Esophagus squamous epithelium (tissue), 5 donors: ENCODE measurements around the gene PCDHA4. TPM values are rescaled to one million over a fixed set of nuclear protein-coding genes. Genes with fewer than 3 reads are reported as not detected.

Source experiments
- DNase-seq: peaks from one replicate; lab custom pipeline; 2025; lab: John Stamatoyannopoulos, UW
- H3K27ac ChIP-seq, 4 donors: fragments of 200-600 bp; sonication (generic); one replicate each; pipeline ENCODE4 v1.5.1; 2016 to 2019; ENCODE audit warnings: mild to moderate bottlenecking in 1 of 4
- H3K27me3 ChIP-seq, 4 donors: fragments of 200-600 bp; sonication (generic); 1 replicate in 3 of 4; 2 replicates in 1 of 4; pipeline versions ENCODE4 v1.5.1 to v1.6.0; 2017 to 2021; ENCODE audit warnings: antibody characterized with exemption in 1 of 4
- H3K36me3 ChIP-seq, 3 donors: fragments of 200-600 bp; sonication (generic); one replicate each; pipeline ENCODE4 v1.5.1; 2016 to 2019
- H3K4me1 ChIP-seq, 3 donors: fragments of 200-600 bp; sonication (generic); one replicate each; pipeline ENCODE4 v1.5.1; 2017 to 2019
- H3K4me3 ChIP-seq, 4 donors: fragments of 200-600 bp; sonication (generic); 1 replicate in 3 of 4; 2 replicates in 1 of 4; pipeline ENCODE4 v1.5.1; 2016 to 2019; ENCODE audit warnings: mild to moderate bottlenecking in 2 of 4, moderate library complexity in 1 of 4
- H3K9me3 ChIP-seq, 3 donors: fragments of 200-600 bp; sonication (generic); one replicate each; pipeline ENCODE4 v1.5.1; 2016 to 2019
- CTCF ChIP-seq, 6 experiments: fragments of 450-650 bp in 4 of 6; fragments of 200-600 bp in 2 of 6; sonication (generic) in 2 of 6; IDR thresholded peaks; one replicate each; pipeline ENCODE4 v1.5.1; 2016 to 2019; ENCODE audit warnings: antibody characterized with exemption in 6 of 6, mild to moderate bottlenecking in 4 of 6, moderate library complexity in 4 of 6
- POLR2A ChIP-seq, 4 donors: fragments of 450-650 bp; IDR thresholded peaks; one replicate each; pipeline ENCODE4 v1.6.1; 2017; ENCODE audit warnings: antibody characterized with exemption in 4 of 4, mild to moderate bottlenecking in 4 of 4, moderate library complexity in 3 of 4
- WGBS, 2 donors: methylation state at CpG; one replicate each; pipeline ENCODE4 v1.1.5; 2018; 5-methylcytosine and 5-hydroxymethylcytosine counted together
- intact Hi-C: fragments of 100-400 bp; cut with DNase I; formaldehyde crosslinking; loops from one replicate; pipeline ENCODE4 v1.15.0; 2022
- total RNA-seq, 4 donors: library from RNA; depleted of rRNA; stranded (reverse); fragments of >200 nt; gene quantifications; one replicate each; pipeline ENCODE4 v1.1.0, GENCODE V29; 2016
- donor health status: DM: yes; HTN: yes; CAD: no.

Gene PCDHA4
- total RNA-seq, 4 donors from 2014 or later: 0.18 to 0.38 (median 0.27) TPM

- no peak for TF ChIP-seq CTCF (IDR thresholded peaks at IDR 0.05)
- TF ChIP-seq POLR2A (IDR thresholded peaks at IDR 0.05): no peak
- intact Hi-C loops: no loop called here
- H3K4me3 ChIP-seq: peak within 1 kb of the TSS in 1 of 4 donors; percentile 24
- 26 to 40% methylated on average over 31 to 38 of the region's 44 CpGs for WGBS, 2 donors
- H3K36me3 ChIP-seq: no peaks in the 10 kb centered on the region
- no peak for DNase-seq
- peaks cover 0 to 40% (median 0%) of the 10 kb centered on the region in 4 donors for H3K27me3 ChIP-seq
- H3K4me1 ChIP-seq: no peaks in the 10 kb centered on the region
- H3K27ac ChIP-seq: no peak within 1 kb of the TSS
- H3K9me3 ChIP-seq: peaks cover 0 to 40% (median 24%) of the 10 kb centered on the region in 3 donors
Measured at GRCh38 chr5:140855772-140856674, 49.2 kb downstream of the PCDHA4 start, which contains the start of gene PCDHA10. TSS of gene PCDHA10 (plus strand) at chr5:140855897. CDS start at chr5:140856049, 152 bp downstream.

- Histone ChIP-seq H3K27ac (no peak overlapping the region), H3K4me1 (no peaks in the 10 kb centered on the region), H3K9me3 (peaks cover 0 to 51% (median 22%) of the 10 kb centered on the region in 3 donors), H3K27me3 (peaks cover 0 to 46% (median 0%) of the 10 kb centered on the region in 4 donors), H3K36me3 (no peaks in the 10 kb centered on the region), H3K4me3 (no peak overlapping the region)
- intact Hi-C loops: no loop called here
- 72 to 79% methylated on average over 22 to 23 of the region's 94 CpGs for WGBS, 2 donors
- TF ChIP-seq POLR2A (IDR thresholded peaks at IDR 0.05) (no peak), CTCF (IDR thresholded peaks at IDR 0.05) (no peak)
- DNase-seq: no peak
Measured at GRCh38 chr5:140857177-140857986, 50.5 kb downstream of the PCDHA4 start.

DNA sequence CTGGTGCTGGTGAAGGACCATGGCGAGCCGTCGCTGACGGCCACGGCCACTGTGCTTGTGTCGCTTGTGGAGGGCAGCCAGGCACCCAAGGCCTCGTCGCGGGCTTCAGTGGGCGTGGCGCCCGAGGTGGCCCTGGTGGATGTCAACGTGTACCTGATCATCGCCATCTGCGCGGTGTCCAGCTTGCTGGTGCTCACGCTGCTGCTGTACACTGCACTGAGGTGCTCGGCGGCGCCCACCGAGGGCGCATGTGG lies 51.0 kb downstream of the PCDHA4 start:
- intact Hi-C loops: no loop called here
- WGBS, 2 donors: 67% methylated on average over 1 of the region's 22 CpGs; no CpG with 5 or more reads in 1 of the 2 donors
- Histone ChIP-seq H3K9me3 (peaks cover 0 to 54% (median 27%) of the 10 kb centered on the region in 3 donors), H3K36me3 (no peaks in the 10 kb centered on the region), H3K27me3 (peaks cover 0 to 47% (median 0%) of the 10 kb centered on the region in 4 donors), H3K4me1 (no peaks in the 10 kb centered on the region), H3K27ac (no peak overlapping the region), H3K4me3 (no peak overlapping the region)
- no peak for DNase-seq
- no peak for TF ChIP-seq CTCF (IDR thresholded peaks at IDR 0.05)
- no peak for TF ChIP-seq POLR2A (IDR thresholded peaks at IDR 0.05)

- no peak overlapping the region for H3K27ac ChIP-seq
- H3K4me1 ChIP-seq: no peaks in the 10 kb centered on the region
- no peak overlapping the region for H3K4me3 ChIP-seq
- TF ChIP-seq CTCF (IDR thresholded peaks at IDR 0.05) (no peak), POLR2A (IDR thresholded peaks at IDR 0.05) (no peak)
- H3K27me3 ChIP-seq: peaks cover 0 to 22% (median 0%) of the 10 kb centered on the region in 4 donors
- DNase-seq: no peak
- intact Hi-C loops: no loop called here
- 58 to 73% methylated on average over 35 to 54 of the region's 76 CpGs for WGBS, 2 donors
- H3K36me3 ChIP-seq: no peaks in the 10 kb centered on the region
- peaks cover 0 to 34% (median 14%) of the 10 kb centered on the region in 3 donors for H3K9me3 ChIP-seq
Measured at GRCh38 chr5:140862441-140863295, 55.8 kb downstream of the PCDHA4 start.

Other genes starting within 250 kb of the PCDHA4 start
- 10 to 100 TPM; 17.4 to 22.3 (median 21.0) TPM for gene SRA1, start 249.6 kb upstream of the PCDHA4 start, total RNA-seq
- 10 to 100 TPM in 1 of 4 donors, 1 to 10 TPM in 3; 3.4 to 10.5 (median 6.5) TPM for gene APBB3, start 242.5 kb upstream of the PCDHA4 start, total RNA-seq
- gene SLC35A4, start 242.2 kb upstream of the PCDHA4 start, total RNA-seq: 10 to 100 TPM; 41.4 to 56.9 (median 52.6) TPM
- 10 to 100 TPM in 3 of 4 donors, 1 to 10 TPM in 1; 7.6 to 58.1 (median 30.9) TPM for gene CD14, start 173.9 kb upstream of the PCDHA4 start, total RNA-seq
- gene TMCO6, start 167.6 kb upstream of the PCDHA4 start, total RNA-seq: 10 to 100 TPM; 18.4 to 46.7 (median 28.2) TPM
- 10 to 100 TPM; 31.3 to 56.3 (median 42.5) TPM for gene NDUFA2, start 159.4 kb upstream of the PCDHA4 start, total RNA-seq
- gene IK, start 159.2 kb upstream of the PCDHA4 start, total RNA-seq: 100 to 1,000 TPM in 1 of 4 donors, 10 to 100 TPM in 3; 44.9 to 110 (median 79.8) TPM
- gene WDR55, start 142.2 kb upstream of the PCDHA4 start, total RNA-seq: 10 to 100 TPM; 24.2 to 29.5 (median 25.4) TPM
- under 1 TPM in 2 of 4 donors, not detected in 2; 0.19 to 0.75 TPM for gene DND1, start 133.5 kb upstream of the PCDHA4 start, total RNA-seq
- gene HARS1, start 115.7 kb upstream of the PCDHA4 start, total RNA-seq: 10 to 100 TPM; 44.3 to 74.0 (median 62.9) TPM
- 10 to 100 TPM; 13.3 to 24.2 (median 22.8) TPM for gene HARS2, start 115.6 kb upstream of the PCDHA4 start, total RNA-seq
- 10 to 100 TPM; 25.2 to 52.4 (median 41.3) TPM for gene ZMAT2, start 106.6 kb upstream of the PCDHA4 start, total RNA-seq
- gene PCDHA1, start 20.9 kb upstream of the PCDHA4 start, total RNA-seq: not detected
- gene PCDHA2, start 12.2 kb upstream of the PCDHA4 start, total RNA-seq: not detected
- gene PCDHA3, start 6.0 kb upstream of the PCDHA4 start, total RNA-seq: under 1 TPM in 3 of 4 donors, not detected in 1; 0.09 to 0.19 (median 0.18) TPM
- under 1 TPM in 3 of 4 donors, not detected in 1; 0.09 to 0.19 (median 0.15) TPM for gene PCDHA5, start 14.5 kb downstream of the PCDHA4 start, total RNA-seq
- gene PCDHA6, start 20.9 kb downstream of the PCDHA4 start, total RNA-seq: under 1 TPM in 3 of 4 donors, not detected in 1; 0.19 to 0.27 (median 0.21) TPM
- gene PCDHA7, start 27.2 kb downstream of the PCDHA4 start, total RNA-seq: under 1 TPM in 2 of 4 donors, not detected in 2; 0.15 to 0.19 TPM
- under 1 TPM in 1 of 4 donors, not detected in 3; 0.19 TPM for gene PCDHA8, start 34.1 kb downstream of the PCDHA4 start, total RNA-seq
- under 1 TPM in 1 of 4 donors, not detected in 3; 0.19 TPM for gene PCDHA9, start 41.3 kb downstream of the PCDHA4 start, total RNA-seq
- under 1 TPM; under 0.01 to 0.15 (median 0.08) TPM for gene PCDHA10, start 48.8 kb downstream of the PCDHA4 start, total RNA-seq
- under 1 TPM in 3 of 4 donors, not detected in 1; under 0.01 to 0.11 (median 0.04) TPM for gene PCDHA11, start 61.9 kb downstream of the PCDHA4 start, total RNA-seq
- gene PCDHA12, start 68.2 kb downstream of the PCDHA4 start, total RNA-seq: under 1 TPM in 2 of 4 donors, not detected in 2; 0.15 to 0.26 TPM
- under 1 TPM in 1 of 4 donors, not detected in 3; 0.19 TPM for gene PCDHA13, start 75.1 kb downstream of the PCDHA4 start, total RNA-seq
- gene PCDHAC1, start 119.2 kb downstream of the PCDHA4 start, total RNA-seq: under 1 TPM in 3 of 4 donors, not detected in 1; 0.06 to 0.27 (median 0.19) TPM
- 1 to 10 TPM in 1 of 4 donors, under 1 TPM in 1, not detected in 2; 0.19 to 2.2 TPM for gene PCDHAC2, start 159.4 kb downstream of the PCDHA4 start, total RNA-seq
- not detected for gene PCDHB1, start 244.3 kb downstream of the PCDHA4 start, total RNA-seq